Measurements from ENCODE around the gene ARSA. TPM values are rescaled to one million over a fixed set of nuclear protein-coding genes. Genes with fewer than 3 reads are reported as not detected.

Gene ARSA
- total RNA-seq, 1 experiment from 2014 or later = 10.3 TPM

GRCh38 chr22:50624347-50625130 is 3.4 kb downstream of the ARSA start:
- H3K36me3 Mint-ChIP-seq (ENCODE audit: insufficient read depth in 1 of 3, low read depth in 3 of 3) = peaks cover 0 to 3% (median 0%) of the 10 kb centered on the region in 3 experiments; a peak in 2 of 7 replicates
- Histone ChIP-seq H3K79me1 (ENCODE audit: insufficient read depth, low read depth, low read length, poor library complexity, severe bottlenecking) (no peaks in the 10 kb centered on the region), H3K27me3 (ENCODE audit: insufficient read depth, low read length) (peaks cover 7% of the 10 kb centered on the region; the same call in 1 of the 2 replicates), H2BK120ac (ENCODE audit: low read depth, low read length, poor library complexity, severe bottlenecking) (no peak overlapping the region), H3K23ac (ENCODE audit: insufficient read length, low read depth, low read length) (no peak overlapping the region), H4K20me1 (ENCODE audit: control insufficient read depth, insufficient read depth, insufficient read length) (peaks cover 2% of the 10 kb centered on the region), H3K4ac (ENCODE audit: low read depth, low read length) (no peak overlapping the region), H2BK5ac (ENCODE audit: insufficient read length, low read length) (no peak overlapping the region), H3K4me2 (ENCODE audit: insufficient read depth, insufficient read length, low read length) (no peak overlapping the region), H4K5ac (ENCODE audit: insufficient read length, low read depth, low read length) (no peak overlapping the region), H3K4me1 (ENCODE audit: insufficient read depth, low read length) (peaks cover 13% of the 10 kb centered on the region), H4K91ac (ENCODE audit: insufficient read length, low read depth, low read length) (no peak overlapping the region), H3T11ph (ENCODE audit: low read length) (no peak overlapping the region), H4K8ac (replicated peaks; ENCODE audit: insufficient read length, low read depth, low read length) (no peak overlapping the region), H2AK5ac (ENCODE audit: insufficient read length, low read length) (no peak overlapping the region), H2BK20ac (ENCODE audit: low read depth, low read length, poor library complexity, severe bottlenecking) (no peak overlapping the region), H2AFZ (ENCODE audit: low read length) (no peak overlapping the region), H3K56ac (ENCODE audit: insufficient read length, low read depth, low read length) (no peak overlapping the region), H2BK12ac (ENCODE audit: insufficient read length, low read depth, low read length) (no peak overlapping the region), H3K9me3 (ENCODE audit: control insufficient read depth, low read depth, low read length) (no peaks in the 10 kb centered on the region), H3K14ac (ENCODE audit: insufficient read depth, low read length) (no peak overlapping the region), H3K23me2 (ENCODE audit: insufficient read length, low read depth, low read length, poor library complexity, severe bottlenecking) (peaks cover 18% of the 10 kb centered on the region), H3K18ac (ENCODE audit: insufficient read length, low read depth, low read length) (no peak overlapping the region), H3K27ac (ENCODE audit: insufficient read length, low read depth, low read length) (no peak overlapping the region), H3K79me2 (ENCODE audit: insufficient read depth, low read length) (no peaks in the 10 kb centered on the region), H3K9ac (ENCODE audit: extremely low read depth, insufficient read length, low read length) (no peak overlapping the region), H2BK15ac (ENCODE audit: low read depth, low read length) (no peak overlapping the region)
- H3K4me1 Mint-ChIP-seq = peaks cover 28 to 30% of the 10 kb centered on the region in 2 experiments
- WGBS (ENCODE audit: extremely low coverage, insufficient read length, low lambda C conversion rate) = no CpG with 5 or more reads among the region's 16 CpGs
- H3K4me3 Mint-ChIP-seq = no peak overlapping the region; a peak in 1 of 5 replicates
- H3K9me3 Mint-ChIP-seq = no peaks in the 10 kb centered on the region
- H3K27ac Mint-ChIP-seq = no peak overlapping the region
- H3K27me3 Mint-ChIP-seq (ENCODE audit: low read depth) = peaks cover 28% of the 10 kb centered on the region
- DNase-seq = no peak
- no peak for TF ChIP-seq CTCF (conservative IDR thresholded peaks at IDR 0.05)

Data from H9 (cell line).